ENCODE data around the gene DPP8. TPM values are rescaled to one million over a fixed set of nuclear protein-coding genes. Genes with fewer than 3 reads are reported as not detected.

DPP8 gene
- total and polyA plus RNA-seq, 2 donors (not counting 1 experiment from before 2014, with no cell fraction given), result 17.1 to 65.2 TPM

- Mint-ChIP-seq H3K27ac (no peak overlapping the region), H3K9me3 (ENCODE audit: insufficient read depth) (no peaks in the 10 kb centered on the region), H3K4me1 (peaks cover 23% of the 10 kb centered on the region), H3K27me3 (no peaks in the 10 kb centered on the region), H3K4me3 (no peak overlapping the region)
- ChIA-PET POLR2A (interaction anchor here (0.7 kb wide), 1 partner anchor 8 kb away, joined by 3 read pairs; no protein-coding TSS in a partner anchor), CTCF (interaction anchor here (0.8 kb wide), 1 partner anchor 1146 kb away, joined by 3 read pairs; the partner anchor contains the start of gene TRIP4)
- TF ChIP-seq CTCF (IDR thresholded peaks at IDR 0.05), result no peak
- TF ChIP-seq EZH2 (IDR thresholded peaks at IDR 0.05; ENCODE audit: borderline replicate concordance, insufficient read depth, low read depth, low read length, poor library complexity, severe bottlenecking), result no peak
- H3K4me3 ChIP-seq (ENCODE audit: control extremely low read depth in 1 of 5, extremely low read depth in 1 of 5, insufficient read depth in 1 of 5, low read depth in 2 of 5, low read length in 4 of 5), result no peak overlapping the region
- no peaks in the 10 kb centered on the region for H3K27me3 ChIP-seq (replicated peaks in 1 of 4; ENCODE audit: control extremely low read depth in 1 of 4, control insufficient read depth in 3 of 4, insufficient read depth in 4 of 4, low read length in 3 of 4)
- no peak overlapping the region for H3K27ac ChIP-seq (ENCODE audit: low read length in 2 of 2)
- DNase-seq (no peak), ATAC-seq (ENCODE audit: low read depth) (no peak)
- peaks cover 80% of the 10 kb centered on the region for H3K79me2 ChIP-seq (ENCODE audit: control insufficient read depth, insufficient read depth, low read length)
- 89% methylated on average over 3 of the region's 5 CpGs for WGBS (ENCODE audit: insufficient coverage)
- H3K9me3 ChIP-seq (ENCODE audit: control extremely low read depth in 1 of 3, control insufficient read depth in 2 of 3, insufficient read depth in 1 of 3, low read length in 2 of 3), result no peaks in the 10 kb centered on the region
- H2AFZ ChIP-seq (ENCODE audit: insufficient read depth, low read depth, low read length, poor library complexity, severe bottlenecking), result no peak overlapping the region
- no peaks in the 10 kb centered on the region for H3K36me3 ChIP-seq (replicated peaks in 1 of 2; ENCODE audit: control extremely low read depth in 1 of 2, control insufficient read depth in 1 of 2, extremely low read depth in 1 of 2, insufficient read depth in 2 of 2, low read length in 1 of 2)
- intact Hi-C loops (cut with micrococcal nuclease), result loop anchor here (10.0 kb wide), 1 partner anchor 962 kb away; the partner anchor contains the start of gene SNAPC5
- peaks cover 3 to 7% of the 10 kb centered on the region in 2 donors for H3K4me1 ChIP-seq (ENCODE audit: control insufficient read depth in 2 of 2, insufficient read depth in 2 of 2, low read length in 2 of 2)
- H3K9ac ChIP-seq (ENCODE audit: low read length), result no peak overlapping the region
- no peak overlapping the region for H3K4me2 ChIP-seq (replicated peaks; ENCODE audit: low read depth, low read length, poor library complexity, severe bottlenecking)
- no peaks in the 10 kb centered on the region for H4K20me1 ChIP-seq (ENCODE audit: control insufficient read depth, insufficient read depth, low read length, poor library complexity, severe bottlenecking)
Observed at GRCh38 chr15:65533057-65533756, 15.7 kb upstream of the DPP8 start.

GRCh38 chr15:65532738-65533051 is 15.2 kb upstream of the DPP8 start:
- TF ChIP-seq EZH2 (IDR thresholded peaks at IDR 0.05; ENCODE audit: borderline replicate concordance, insufficient read depth, low read depth, low read length, poor library complexity, severe bottlenecking) (no peak), CTCF (IDR thresholded peaks at IDR 0.05) (no peak)
- WGBS (ENCODE audit: insufficient coverage), result no CpG with 5 or more reads among the region's 1 CpG
- H3K4me1 Mint-ChIP-seq, result peaks cover 21% of the 10 kb centered on the region
- Histone ChIP-seq H3K9ac (ENCODE audit: low read length) (no peak overlapping the region), H3K79me2 (ENCODE audit: control insufficient read depth, insufficient read depth, low read length) (peaks cover 77% of the 10 kb centered on the region), H3K4me2 (replicated peaks; ENCODE audit: low read depth, low read length, poor library complexity, severe bottlenecking) (no peak overlapping the region), H4K20me1 (ENCODE audit: control insufficient read depth, insufficient read depth, low read length, poor library complexity, severe bottlenecking) (no peaks in the 10 kb centered on the region), H3K27me3 (replicated peaks in 1 of 4; ENCODE audit: control extremely low read depth in 1 of 4, control insufficient read depth in 3 of 4, insufficient read depth in 4 of 4, low read length in 3 of 4) (no peaks in the 10 kb centered on the region), H3K4me3 (ENCODE audit: control extremely low read depth in 1 of 5, extremely low read depth in 1 of 5, insufficient read depth in 1 of 5, low read depth in 2 of 5, low read length in 4 of 5) (no peak overlapping the region), H2AFZ (ENCODE audit: insufficient read depth, low read depth, low read length, poor library complexity, severe bottlenecking) (no peak overlapping the region), H3K36me3 (replicated peaks in 1 of 2; ENCODE audit: control extremely low read depth in 1 of 2, control insufficient read depth in 1 of 2, extremely low read depth in 1 of 2, insufficient read depth in 2 of 2, low read length in 1 of 2) (no peaks in the 10 kb centered on the region), H3K9me3 (ENCODE audit: control extremely low read depth in 1 of 3, control insufficient read depth in 2 of 3, insufficient read depth in 1 of 3, low read length in 2 of 3) (no peaks in the 10 kb centered on the region), H3K27ac (ENCODE audit: low read length in 2 of 2) (no peak overlapping the region), H3K4me1 (ENCODE audit: control insufficient read depth in 2 of 2, insufficient read depth in 2 of 2, low read length in 2 of 2) (peaks cover 3 to 7% of the 10 kb centered on the region in 2 donors)
- no peak overlapping the region for H3K4me3 Mint-ChIP-seq
- POLR2A ChIA-PET, result no interaction called here
- no peaks in the 10 kb centered on the region for H3K9me3 Mint-ChIP-seq (ENCODE audit: insufficient read depth)
- CTCF ChIA-PET, result interaction anchor here (0.8 kb wide), 1 partner anchor 1145 kb away, joined by 3 read pairs; the partner anchor contains the start of gene TRIP4
- DNase-seq, result no peak
- intact Hi-C loops (cut with micrococcal nuclease), result loop anchor here (10.0 kb wide), 1 partner anchor 962 kb away; the partner anchor contains the start of gene SNAPC5
- H3K27ac Mint-ChIP-seq, result no peak overlapping the region
- ATAC-seq (ENCODE audit: low read depth), result no peak
- H3K27me3 Mint-ChIP-seq, result no peaks in the 10 kb centered on the region

Data from B cell (primary cell).